GM23248 (cell line): ENCODE results near the gene MCRS1.

ENCODE experiments used
- EZH2 ChIP-seq: fragments of 200-600 bp; sonication (generic); IDR thresholded peaks from 2 replicates; pipeline ENCODE4 v1.6.1; 2018; ENCODE audit warnings: antibody characterized with exemption, mild to moderate bottlenecking; ENCODE audit not compliant: insufficient read depth, poor library complexity, severe bottlenecking
- EZH2phosphoT487 ChIP-seq: fragments of 200-600 bp; sonication (generic); IDR thresholded peaks from 2 replicates; pipeline ENCODE4 v1.6.1; 2018; ENCODE audit warnings: antibody characterized with exemption, moderate library complexity, mild to moderate bottlenecking, low read depth; ENCODE audit not compliant: insufficient read depth

DNA sequence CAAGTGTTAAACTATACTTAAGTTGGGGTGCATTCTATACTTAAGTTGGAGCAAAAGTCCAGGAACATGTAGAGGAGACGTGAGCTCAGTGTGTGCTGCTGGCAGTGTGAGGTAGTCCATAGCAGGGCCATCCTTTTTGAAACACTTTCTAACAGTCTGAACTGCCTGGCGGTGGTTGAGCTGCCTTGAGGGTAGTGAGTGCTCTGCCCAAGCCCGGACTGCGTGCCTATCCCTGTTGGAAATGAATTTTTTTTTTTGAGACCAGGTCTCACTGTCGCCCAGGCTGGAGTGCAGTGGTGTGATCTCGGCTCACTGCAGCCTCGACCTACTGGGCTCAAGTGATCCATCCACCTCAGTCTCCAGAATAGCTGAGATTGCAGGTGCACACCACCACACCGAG is 15.0 kb downstream of the MCRS1 start:
- TF ChIP-seq EZH2phosphoT487: no peak
- no peak for TF ChIP-seq EZH2
